Neuronal stem cell (in vitro differentiated cells): ENCODE measurements around the gene CBFA2T3.
A peak's percentile ranks its signal among the peaks of the same experiment; 100 is the strongest.
"Not testable (repeated sequence)": the region's sequence is repeated elsewhere in the genome, so short reads cannot be mapped to it uniquely, and the experiment has no call there.

Source experiments
- DNase-seq: peaks from one replicate; pipeline ENCODE4 v3.0.0-alpha.2; 2013; ENCODE audit warnings: low spot score
- H2AFZ ChIP-seq: one replicate; pipeline ENCODE4 v1.6.1; 2013; ENCODE audit warnings: mild to moderate bottlenecking, low read length, inconsistent platforms
- H2AK5ac ChIP-seq: 2 replicates; pipeline ENCODE4 v1.6.1; 2013; ENCODE audit warnings: low read depth, mild to moderate bottlenecking, inconsistent platforms, low read length, moderate library complexity, mixed read lengths
- H2BK120ac ChIP-seq: 2 replicates; pipeline ENCODE4 v1.6.1; 2013; ENCODE audit warnings: low read depth, mild to moderate bottlenecking, inconsistent platforms, low read length, moderate library complexity, mixed read lengths
- H2BK12ac ChIP-seq: one replicate; pipeline ENCODE4 v1.6.1; 2013; ENCODE audit warnings: low read length, inconsistent platforms
- H2BK15ac ChIP-seq: 2 replicates; pipeline ENCODE4 v1.6.1; 2013; ENCODE audit warnings: mild to moderate bottlenecking, low read length, inconsistent platforms, mixed read lengths
- H2BK5ac ChIP-seq: one replicate; pipeline ENCODE4 v1.6.1; 2013; ENCODE audit warnings: inconsistent platforms, mild to moderate bottlenecking, low read length, moderate library complexity
- H3K14ac ChIP-seq: one replicate; pipeline ENCODE4 v1.6.1; 2013; ENCODE audit warnings: low read length, inconsistent platforms
- H3K18ac ChIP-seq: 2 replicates; pipeline ENCODE4 v1.6.1; 2013; ENCODE audit warnings: low read length, inconsistent platforms
- H3K23ac ChIP-seq: 2 replicates; pipeline ENCODE4 v1.6.1; 2013; ENCODE audit warnings: low read depth, mild to moderate bottlenecking, mixed read lengths, low read length, inconsistent platforms; ENCODE audit not compliant: poor library complexity
- H3K27ac ChIP-seq: replicated peaks from 3 replicates; pipeline ENCODE4 v1.5.1; 2013; ENCODE audit warnings: low read length, inconsistent platforms
- H3K27me3 ChIP-seq, 3 experiments: 2 replicates each; pipeline ENCODE4 v1.6.1; 2013; ENCODE audit warnings: low read length in 3 of 3, mild to moderate bottlenecking in 2 of 3, inconsistent platforms in 1 of 3, low read depth in 1 of 3, mixed read lengths in 1 of 3, moderate library complexity in 1 of 3; ENCODE audit not compliant: control insufficient read depth in 3 of 3, insufficient read depth in 3 of 3
- H3K36me3 ChIP-seq, 2 donors: replicated peaks in 1 of 2; 2 replicates each; pipeline ENCODE4 v1.6.1; 2013; ENCODE audit warnings: low read length in 2 of 2; ENCODE audit not compliant: control insufficient read depth in 2 of 2, insufficient read depth in 2 of 2
- H3K4ac ChIP-seq: 2 replicates; pipeline ENCODE4 v1.6.1; 2013; ENCODE audit warnings: inconsistent platforms, mild to moderate bottlenecking, low read length, moderate library complexity
- H3K4me1 ChIP-seq, 2 donors: 1 replicate in 1 of 2; 2 replicates in 1 of 2; pipeline ENCODE4 v1.6.1; 2013; ENCODE audit warnings: low read length in 2 of 2, low read depth in 1 of 2; ENCODE audit not compliant: control insufficient read depth in 2 of 2, insufficient read depth in 1 of 2
- H3K4me2 ChIP-seq: one replicate; pipeline ENCODE4 v1.6.1; 2013; ENCODE audit warnings: mild to moderate bottlenecking, low read length, inconsistent platforms; ENCODE audit not compliant: insufficient read depth, poor library complexity, severe bottlenecking
- H3K4me3 ChIP-seq, 2 donors: 2 replicates each; pipeline ENCODE4 v1.5.1; 2013; ENCODE audit warnings: low read length in 2 of 2, mild to moderate bottlenecking in 2 of 2, inconsistent platforms in 1 of 2, moderate library complexity in 1 of 2
- H3K79me1 ChIP-seq: one replicate; pipeline ENCODE4 v1.6.1; 2013; ENCODE audit warnings: low read depth, mild to moderate bottlenecking, inconsistent platforms, low read length, moderate library complexity
- H3K9ac ChIP-seq: one replicate; pipeline ENCODE4 v1.6.1; 2013; ENCODE audit warnings: mild to moderate bottlenecking, low read depth, low read length, inconsistent platforms; ENCODE audit not compliant: poor library complexity
- H3K9me3 ChIP-seq, 2 donors: replicated peaks in 1 of 2; 2 replicates each; pipeline versions ENCODE3 to v1.6.1; 2013; ENCODE audit warnings: low read length in 2 of 2, mild to moderate bottlenecking in 2 of 2, inconsistent platforms in 1 of 2, low read depth in 1 of 2, mixed read lengths in 1 of 2, moderate library complexity in 1 of 2; ENCODE audit not compliant: control insufficient read depth in 2 of 2, insufficient read depth in 1 of 2
- H4K8ac ChIP-seq: one replicate; pipeline ENCODE4 v1.6.1; 2013; ENCODE audit warnings: low read depth, mild to moderate bottlenecking, inconsistent platforms, low read length, moderate library complexity
- H4K91ac ChIP-seq: one replicate; pipeline ENCODE4 v1.6.1; 2013; ENCODE audit warnings: low read length, low read depth, mild to moderate bottlenecking, inconsistent platforms; ENCODE audit not compliant: poor library complexity
- WGBS, 2 donors: extraction: QIAGEN DNeasy Blood & Tissue Kit; methylation state at CpG; one replicate each; pipeline ENCODE4 v1.1.7; 2013; ENCODE audit warnings: missing lambda C conversion rate in 2 of 2, mixed read lengths in 1 of 2; ENCODE audit not compliant: insufficient read length in 2 of 2, insufficient replicate concordance in 1 of 2; ENCODE audit errors: extremely low coverage in 2 of 2; 5-methylcytosine and 5-hydroxymethylcytosine counted together

Gene CBFA2T3

DNA sequence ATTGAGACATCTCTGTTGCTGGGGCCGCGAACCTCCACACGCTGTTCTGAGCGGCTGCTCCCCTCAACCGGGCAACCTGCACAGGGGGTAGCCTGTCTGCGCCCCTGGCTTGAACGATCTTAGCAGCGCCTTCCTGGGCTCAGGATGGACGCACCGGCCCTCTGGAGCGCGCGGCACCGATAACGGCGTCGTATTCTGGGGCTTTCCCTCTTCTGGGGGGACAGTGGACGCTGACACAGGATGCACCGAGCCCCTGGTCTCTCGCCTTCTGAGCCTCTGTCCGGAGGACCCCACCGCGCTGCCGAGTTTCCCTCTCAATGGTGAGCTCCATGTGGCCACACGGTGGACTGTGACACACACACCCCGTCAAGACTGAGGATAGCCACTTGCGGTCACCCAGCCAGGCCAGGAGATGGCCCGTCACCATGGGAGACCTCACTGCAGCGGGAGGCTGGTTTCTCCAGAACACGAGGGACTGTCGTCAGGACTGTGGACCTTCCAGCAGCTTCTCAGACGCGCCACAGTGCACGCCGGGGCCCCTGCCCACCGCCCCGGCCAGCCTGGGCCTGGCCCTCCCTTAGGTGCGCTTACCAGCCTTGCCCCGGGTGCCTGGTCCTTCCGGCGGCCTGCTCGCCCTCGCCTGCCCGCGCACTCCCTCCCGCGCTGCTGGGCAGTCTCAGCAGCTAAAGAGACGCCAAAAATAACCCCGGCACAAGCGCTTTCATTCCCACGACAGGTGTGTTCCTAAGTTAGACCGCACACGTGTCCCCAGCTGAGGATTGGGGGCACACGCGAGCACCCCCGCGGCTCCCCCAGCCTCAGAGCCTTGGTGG, 80.6 kb downstream of the CBFA2T3 start:
- H3K27me3 ChIP-seq: peaks cover 0 to 37% (median 0%) of the 10 kb centered on the region in 3 experiments
- H3K4me2 ChIP-seq: no peak overlapping the region
- H2BK12ac ChIP-seq: no peak overlapping the region
- no CpG with 5 or more reads among the region's 57 CpGs for WGBS, 2 donors
- H3K14ac ChIP-seq: peak overlapping the region; percentile 47
- H2AK5ac ChIP-seq: peak overlapping the region; percentile 1
- H2BK5ac ChIP-seq: peak overlapping the region; percentile 24
- DNase-seq: no peak
- H3K23ac ChIP-seq: peak overlapping the region; percentile 68
- H3K18ac ChIP-seq: no peak overlapping the region
- H3K79me1 ChIP-seq: peaks cover 2% of the 10 kb centered on the region
- H4K91ac ChIP-seq: no peak overlapping the region
- no peaks in the 10 kb centered on the region for H3K36me3 ChIP-seq
- H3K4ac ChIP-seq: no peak overlapping the region
- no peaks in the 10 kb centered on the region for H3K4me1 ChIP-seq
- H3K4me3 ChIP-seq: no peak overlapping the region
- H3K9ac ChIP-seq: no peak overlapping the region
- no peak overlapping the region for H3K27ac ChIP-seq
- H2BK15ac ChIP-seq: no peak overlapping the region
- H4K8ac ChIP-seq: peak overlapping the region; percentile 43
- H3K9me3 ChIP-seq: no peaks in the 10 kb centered on the region
- H2BK120ac ChIP-seq: no peak overlapping the region
- no peak overlapping the region for H2AFZ ChIP-seq

DNA sequence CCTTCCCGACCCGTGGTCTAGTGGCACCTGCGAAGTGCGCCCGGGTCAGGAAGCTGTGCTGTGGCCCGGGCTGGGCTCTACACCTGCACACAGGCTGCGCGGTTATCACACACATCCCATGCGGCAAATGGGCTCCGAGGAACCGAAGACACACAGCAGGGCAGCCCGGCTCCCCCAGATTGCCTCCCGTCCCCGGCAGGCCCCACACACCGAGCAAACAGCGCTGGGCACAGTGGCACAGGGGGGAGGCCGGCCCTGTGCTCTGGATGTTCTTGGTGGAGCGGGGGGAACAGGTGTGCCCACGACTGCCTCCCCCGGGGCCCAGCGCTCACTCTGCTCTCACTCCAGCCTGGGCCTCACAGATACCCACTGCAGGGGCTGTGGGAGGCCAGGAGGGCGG, 81.7 kb downstream of the CBFA2T3 start:
- Histone ChIP-seq H3K9ac (no peak overlapping the region), H3K18ac (peak overlapping the region; percentile 64), H3K79me1 (peaks cover 2% of the 10 kb centered on the region), H3K4me1 (no peaks in the 10 kb centered on the region), H3K14ac (no peak overlapping the region), H3K4me3 (no peak overlapping the region), H3K27ac (no peak overlapping the region), H2AK5ac (peak overlapping the region; percentile 88), H4K8ac (no peak overlapping the region), H2BK5ac (peak overlapping the region; percentile 24), H3K9me3 (peaks cover 0 to 3% of the 10 kb centered on the region in 2 donors), H3K36me3 (no peaks in the 10 kb centered on the region), H3K4ac (no peak overlapping the region), H2AFZ (no peak overlapping the region), H3K23ac (no peak overlapping the region), H3K27me3 (peaks cover 0 to 30% (median 0%) of the 10 kb centered on the region in 3 experiments), H2BK15ac (no peak overlapping the region), H4K91ac (no peak overlapping the region), H2BK120ac (peak overlapping the region; percentile 94), H2BK12ac (no peak overlapping the region), H3K4me2 (no peak overlapping the region)
- no CpG with 5 or more reads among the region's 22 CpGs for WGBS, 2 donors
- DNase-seq: no peak

DNA sequence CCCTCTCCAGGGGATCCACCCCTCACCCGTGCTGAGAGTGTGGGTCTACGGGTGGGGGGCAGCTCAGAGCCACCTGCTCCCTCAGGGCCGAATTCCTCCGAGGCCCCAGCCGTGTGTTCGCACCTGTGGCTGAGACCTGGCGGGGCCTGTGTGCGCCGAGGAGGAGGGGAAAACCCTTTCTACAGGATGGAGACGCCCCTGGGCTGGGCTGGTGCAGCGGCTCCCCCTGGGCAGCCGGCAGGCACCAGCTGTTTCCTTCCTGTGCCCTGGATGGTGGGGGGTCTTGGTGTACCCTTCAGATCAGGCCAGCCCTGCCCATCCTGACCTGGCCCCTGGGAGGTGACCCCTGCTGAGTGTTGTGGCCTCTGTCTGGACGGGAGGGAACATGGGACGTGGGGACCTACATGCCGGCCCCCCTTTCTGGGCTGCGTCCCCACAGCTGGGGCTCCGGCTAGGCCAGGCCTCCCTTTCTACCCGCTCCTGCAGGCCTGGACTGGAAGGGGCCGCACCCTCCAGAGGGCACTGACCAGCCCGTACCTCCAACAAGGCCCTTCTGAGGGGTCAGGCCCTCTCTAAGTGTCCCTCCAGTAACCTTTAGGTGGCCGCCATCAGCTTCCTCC, 82.2 kb downstream of the CBFA2T3 start:
- H2AFZ ChIP-seq: no peak overlapping the region
- H3K4me1 ChIP-seq: no peaks in the 10 kb centered on the region
- peaks cover 2% of the 10 kb centered on the region for H3K79me1 ChIP-seq
- no peak overlapping the region for H2AK5ac ChIP-seq
- H4K91ac ChIP-seq: no peak overlapping the region
- no peak overlapping the region for H2BK12ac ChIP-seq
- H2BK15ac ChIP-seq: no peak overlapping the region
- no peak overlapping the region for H2BK5ac ChIP-seq
- no peak for DNase-seq
- no peak overlapping the region for H3K14ac ChIP-seq
- WGBS, 2 donors: no CpG with 5 or more reads among the region's 21 CpGs
- H3K36me3 ChIP-seq: no peaks in the 10 kb centered on the region
- no peak overlapping the region for H3K4ac ChIP-seq
- H3K27ac ChIP-seq: no peak overlapping the region
- H3K9ac ChIP-seq: no peak overlapping the region
- no peak overlapping the region for H3K4me3 ChIP-seq
- H3K4me2 ChIP-seq: no peak overlapping the region
- H4K8ac ChIP-seq: no peak overlapping the region
- H3K27me3 ChIP-seq: peaks cover 0 to 25% (median 0%) of the 10 kb centered on the region in 3 experiments
- no peak overlapping the region for H3K23ac ChIP-seq
- H2BK120ac ChIP-seq: peak overlapping the region; percentile 94
- no peak overlapping the region for H3K18ac ChIP-seq
- peaks cover 0 to 3% of the 10 kb centered on the region in 2 donors for H3K9me3 ChIP-seq

DNA sequence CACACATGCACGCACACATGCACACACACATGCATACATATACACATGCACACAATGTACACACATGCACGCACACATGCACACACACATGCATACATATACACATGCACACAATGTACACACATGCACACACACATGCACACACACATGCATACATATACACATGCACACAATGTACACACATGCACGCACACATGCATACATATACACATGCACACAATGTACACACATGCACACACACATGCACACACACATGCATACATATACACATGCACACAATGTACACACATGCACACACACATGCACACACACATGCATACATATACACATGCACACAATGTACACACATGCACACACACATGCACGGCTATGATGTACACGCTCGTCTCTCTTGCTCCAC, 82.7 kb downstream of the CBFA2T3 start:
- H3K9ac ChIP-seq, H2AFZ ChIP-seq, H2BK12ac ChIP-seq, H3K27ac ChIP-seq, H3K79me1 ChIP-seq, H3K36me3 ChIP-seq, H2BK15ac ChIP-seq, H4K91ac ChIP-seq, H3K14ac ChIP-seq, H2BK120ac ChIP-seq, DNase-seq, H2AK5ac ChIP-seq, H3K23ac ChIP-seq, H3K18ac ChIP-seq, H3K4me1 ChIP-seq, H3K4me2 ChIP-seq, H3K4me3 ChIP-seq, H3K4ac ChIP-seq, H3K9me3 ChIP-seq, H4K8ac ChIP-seq, H2BK5ac ChIP-seq: not testable (repeated sequence)
- WGBS, 2 donors: no CpG with 5 or more reads among the region's 6 CpGs
- H3K27me3 ChIP-seq: peaks cover 0 to 20% (median 0%) of the 10 kb centered on the region in 3 experiments
